HUES6 (cell line): ENCODE measurements around the gene PLA2G6.
"Not testable (repeated sequence)": the region's sequence is repeated elsewhere in the genome, so short reads cannot be mapped to it uniquely, and the experiment has no call there.

Source experiments
- H3K27ac ChIP-seq: 2 replicates; pipeline ENCODE4 v1.7.0; 2013; ENCODE audit warnings: low read depth, mild to moderate bottlenecking, low read length, inconsistent platforms
- H3K27me3 ChIP-seq: 2 replicates; pipeline ENCODE4 v1.6.1; 2013; ENCODE audit warnings: low read length; ENCODE audit not compliant: control insufficient read depth, insufficient read depth
- H3K36me3 ChIP-seq: 2 replicates; pipeline ENCODE4 v1.6.1; 2013; ENCODE audit warnings: low read length; ENCODE audit not compliant: control insufficient read depth, insufficient read depth
- H3K4me1 ChIP-seq: 2 replicates; pipeline ENCODE4 v1.6.1; 2013; ENCODE audit warnings: low read length; ENCODE audit not compliant: control insufficient read depth, insufficient read depth
- H3K4me3 ChIP-seq: 2 replicates; pipeline ENCODE4 v1.5.1; 2013; ENCODE audit warnings: low read depth, low read length
- H3K9ac ChIP-seq: one replicate; pipeline ENCODE4 v1.6.1; 2013; ENCODE audit warnings: mild to moderate bottlenecking, low read length
- H3K9me3 ChIP-seq: 2 replicates; pipeline ENCODE4 v1.6.1; 2013; ENCODE audit warnings: low read depth, low read length; ENCODE audit not compliant: control insufficient read depth, insufficient read depth

PLA2G6 gene

GRCh38 chr22:38187413-38188212 lies 6.0 kb upstream of the PLA2G6 start:
- Histone ChIP-seq H3K9ac (no peak overlapping the region), H3K4me3 (no peak overlapping the region), H3K36me3 (no peaks in the 10 kb centered on the region), H3K4me1 (peaks cover 6% of the 10 kb centered on the region; the same call in 1 of the 2 replicates), H3K27ac (no peak overlapping the region), H3K9me3 (no peaks in the 10 kb centered on the region), H3K27me3 (peaks cover 7% of the 10 kb centered on the region)

- H3K27ac ChIP-seq = no peak overlapping the region
- H3K9ac ChIP-seq = no peak overlapping the region
- H3K4me3 ChIP-seq = no peak overlapping the region
- H3K4me1 ChIP-seq = peaks cover 8% of the 10 kb centered on the region; the same call in 1 of the 2 replicates
- no peaks in the 10 kb centered on the region for H3K9me3 ChIP-seq
- H3K36me3 ChIP-seq = no peaks in the 10 kb centered on the region
- H3K27me3 ChIP-seq = no peaks in the 10 kb centered on the region
These were observed 4.8 kb upstream of the PLA2G6 start for GRCh38 chr22:38186429-38186828.

- Histone ChIP-seq H3K9me3 (no peaks in the 10 kb centered on the region), H3K36me3 (no peaks in the 10 kb centered on the region), H3K27ac (no peak overlapping the region), H3K4me1 (peaks cover 25% of the 10 kb centered on the region), H3K4me3 (no peak overlapping the region), H3K9ac (no peak overlapping the region), H3K27me3 (no peaks in the 10 kb centered on the region)
These were observed 3.2 kb upstream of the PLA2G6 start for GRCh38 chr22:38184788-38185187.

- H3K27ac ChIP-seq = peak overlapping the region; percentile 91
- no peaks in the 10 kb centered on the region for H3K27me3 ChIP-seq
- H3K4me1 ChIP-seq = peaks cover 32% of the 10 kb centered on the region
- H3K9ac ChIP-seq = peak overlapping the region; percentile 82
- no peaks in the 10 kb centered on the region for H3K9me3 ChIP-seq
- H3K4me3 ChIP-seq = peak overlapping the region; percentile 66
- no peaks in the 10 kb centered on the region for H3K36me3 ChIP-seq
These were observed 683 bp downstream of the PLA2G6 start for GRCh38 chr22:38180841-38181452.

GRCh38 chr22:38178605-38178937 lies 3.1 kb downstream of the PLA2G6 start:
- H3K4me3 ChIP-seq, H3K27ac ChIP-seq, H3K9ac ChIP-seq, H3K27me3 ChIP-seq, H3K9me3 ChIP-seq, H3K36me3 ChIP-seq: not testable (repeated sequence)
- H3K4me1 ChIP-seq = peaks cover 26% of the 10 kb centered on the region

GRCh38 chr22:38177926-38178604 lies 3.6 kb downstream of the PLA2G6 start:
- Histone ChIP-seq H3K9ac (peak overlapping the region; percentile 43), H3K9me3 (no peaks in the 10 kb centered on the region), H3K27me3 (no peaks in the 10 kb centered on the region), H3K27ac (peak overlapping the region; percentile 45; the same call in 1 of the 2 replicates), H3K4me3 (no peak overlapping the region), H3K4me1 (peaks cover 26% of the 10 kb centered on the region), H3K36me3 (no peaks in the 10 kb centered on the region)

GRCh38 chr22:38177571-38177925 lies 4.1 kb downstream of the PLA2G6 start:
- peaks cover 26% of the 10 kb centered on the region for H3K4me1 ChIP-seq
- H3K4me3 ChIP-seq, H3K9me3 ChIP-seq, H3K36me3 ChIP-seq, H3K27me3 ChIP-seq: not testable (repeated sequence)
- peak overlapping the region; percentile 45; the same call in 1 of the 2 replicates for H3K27ac ChIP-seq
- peak overlapping the region; percentile 12 for H3K9ac ChIP-seq

- Histone ChIP-seq H3K9ac (no peak overlapping the region), H3K4me1 (peaks cover 25% of the 10 kb centered on the region), H3K4me3 (no peak overlapping the region), H3K36me3 (no peaks in the 10 kb centered on the region), H3K27ac (no peak overlapping the region), H3K9me3 (no peaks in the 10 kb centered on the region), H3K27me3 (no peaks in the 10 kb centered on the region)
These were observed 4.6 kb downstream of the PLA2G6 start for GRCh38 chr22:38177044-38177443.

GRCh38 chr22:38176170-38176741 lies 5.4 kb downstream of the PLA2G6 start:
- Histone ChIP-seq H3K36me3 (no peaks in the 10 kb centered on the region), H3K27ac (no peak overlapping the region), H3K4me1 (peaks cover 22% of the 10 kb centered on the region), H3K4me3 (no peak overlapping the region), H3K27me3 (no peaks in the 10 kb centered on the region), H3K9ac (no peak overlapping the region), H3K9me3 (no peaks in the 10 kb centered on the region)

GRCh38 chr22:38175206-38176118 lies 6.2 kb downstream of the PLA2G6 start:
- no peaks in the 10 kb centered on the region for H3K36me3 ChIP-seq
- H3K27me3 ChIP-seq = no peaks in the 10 kb centered on the region
- H3K4me1 ChIP-seq = peaks cover 14% of the 10 kb centered on the region
- no peak overlapping the region for H3K9ac ChIP-seq
- H3K4me3 ChIP-seq = no peak overlapping the region
- no peak overlapping the region for H3K27ac ChIP-seq
- no peaks in the 10 kb centered on the region for H3K9me3 ChIP-seq
